Testis (tissue), 3 donors: ENCODE data around the gene HOOK2. TPM values are rescaled to one million over a fixed set of nuclear protein-coding genes. Genes with fewer than 3 reads are reported as not detected.
A peak's percentile ranks its signal among the peaks of the same experiment; 100 is the strongest.

Source experiments
- DNase-seq: peaks from one replicate; pipeline ENCODE4 v3.0.0-alpha.2; 2019
- H3K27ac ChIP-seq, 2 donors: fragments of 200-600 bp; sonication (generic); one replicate each; pipeline ENCODE4 v1.5.1; 2019
- H3K27me3 ChIP-seq: fragments of 200-600 bp; sonication (generic); one replicate; pipeline ENCODE4 v1.5.1; 2019
- H3K36me3 ChIP-seq: fragments of 200-600 bp; sonication (generic); one replicate; pipeline ENCODE4 v1.5.1; 2017; ENCODE audit warnings: low read depth; ENCODE audit errors: missing control alignments
- H3K4me1 ChIP-seq: fragments of 200-600 bp; sonication (generic); one replicate; pipeline ENCODE4 v1.5.1; 2019
- H3K4me3 ChIP-seq, 2 donors: fragments of 200-600 bp; sonication (generic); one replicate each; pipeline ENCODE4 v1.5.1; 2017 to 2019
- H3K9me3 ChIP-seq: fragments of 200-600 bp; sonication (generic); one replicate; pipeline ENCODE4 v1.5.1; 2017
- CTCF ChIP-seq, 3 experiments: fragments of 450-650 bp in 2 of 3; fragments of 200-600 bp in 1 of 3; sonication (generic) in 1 of 3; IDR thresholded peaks; one replicate each; pipeline ENCODE4 v1.5.1; 2016 to 2019; ENCODE audit warnings: antibody characterized with exemption in 3 of 3, mild to moderate bottlenecking in 2 of 3, moderate library complexity in 1 of 3
- POLR2A ChIP-seq: fragments of 450-650 bp; IDR thresholded peaks from one replicate; pipeline ENCODE4 v1.6.1; 2017; ENCODE audit warnings: antibody characterized with exemption, mild to moderate bottlenecking, moderate library complexity
- WGBS, 2 donors: methylation state at CpG; one replicate each; pipeline ENCODE4 v1.1.5; 2018; 5-methylcytosine and 5-hydroxymethylcytosine counted together
- intact Hi-C: fragments of 100-400 bp; cut with DNase I; formaldehyde crosslinking; loops from one replicate; pipeline ENCODE4 v1.15.1; 2023; ENCODE audit warnings: low total_unique reads
- polyA plus RNA-seq: library from polyadenylated mRNA; stranded (reverse); fragments of 350-450 nt; fragmentation: Illumina TruSeq; extraction: RNeasy Lipid Tissue Mini Kit (QIAGEN cat#74804); gene quantifications from one replicate; pipeline ENCODE4 v1.2.3, GENCODE V29; 2014; ENCODE audit warnings: low read depth, low replicate concordance; ENCODE audit not compliant: insufficient read depth
- total RNA-seq, 2 donors: library from RNA; depleted of rRNA; stranded (reverse); fragments of >200 nt; gene quantifications; one replicate each; pipeline ENCODE4 v1.2.3, GENCODE V29; 2016

The HOOK2 gene
- total and polyA plus RNA-seq, 3 donors from 2014 or later: 30.0 to 63.4 (median 54.4) TPM

- TF ChIP-seq CTCF (IDR thresholded peaks at IDR 0.05) (no peak), POLR2A (peak; percentile 36)
- no peaks in the 10 kb centered on the region for H3K36me3 ChIP-seq
- peak overlapping the region; percentile 60 to 88 for H3K4me3 ChIP-seq
- DNase-seq: peak; percentile 97
- intact Hi-C loops: loop anchor here (10.0 kb wide), 1 partner anchor 55 kb away; the partner anchor contains the start of genes GET3 and TRIR
- H3K27me3 ChIP-seq: no peaks in the 10 kb centered on the region
- peaks cover 46% of the 10 kb centered on the region for H3K4me1 ChIP-seq
- no peaks in the 10 kb centered on the region for H3K9me3 ChIP-seq
- 1 to 8% methylated on average over 4 to 37 of the region's 56 CpGs for WGBS, 2 donors
- H3K27ac ChIP-seq: peak overlapping the region; percentile 93 to 98
Measured at GRCh38 chr19:12789904-12790619, 14.7 kb upstream of the HOOK2 start.

GRCh38 chr19:12789098-12789903 is 13.9 kb upstream of the HOOK2 start:
- Histone ChIP-seq H3K9me3 (no peaks in the 10 kb centered on the region), H3K4me1 (peaks cover 51% of the 10 kb centered on the region), H3K4me3 (peak overlapping the region; percentile 60 to 88), H3K27ac (peak overlapping the region; percentile 93 to 98), H3K27me3 (no peaks in the 10 kb centered on the region), H3K36me3 (no peaks in the 10 kb centered on the region)
- intact Hi-C loops: no loop called here
- TF ChIP-seq POLR2A: no peak
- TF ChIP-seq CTCF (IDR thresholded peaks at IDR 0.05): no peak
- WGBS, 2 donors: 2% methylated on average over 9 to 15 of the region's 46 CpGs
- DNase-seq: no peak

GRCh38 chr19:12788682-12789097 is 13.3 kb upstream of the HOOK2 start:
- Histone ChIP-seq H3K27ac (peak overlapping the region; percentile 93 to 98), H3K27me3 (no peaks in the 10 kb centered on the region), H3K4me1 (peaks cover 57% of the 10 kb centered on the region), H3K36me3 (no peaks in the 10 kb centered on the region), H3K9me3 (no peaks in the 10 kb centered on the region), H3K4me3 (peak overlapping the region; percentile 60 to 88)
- intact Hi-C loops: no loop called here
- peak; percentile 88 for DNase-seq
- WGBS, 2 donors: 4 to 7% methylated on average over 7 to 12 of the region's 12 CpGs
- TF ChIP-seq CTCF (IDR thresholded peaks at IDR 0.05) (no peak), POLR2A (no peak)

GRCh38 chr19:12788042-12788681 is 12.8 kb upstream of the HOOK2 start:
- peak overlapping the region; percentile 93 to 98 for H3K27ac ChIP-seq
- no peak for TF ChIP-seq CTCF (IDR thresholded peaks at IDR 0.05)
- no peak for TF ChIP-seq POLR2A
- no peaks in the 10 kb centered on the region for H3K36me3 ChIP-seq
- H3K9me3 ChIP-seq: no peaks in the 10 kb centered on the region
- intact Hi-C loops: no loop called here
- peaks cover 63% of the 10 kb centered on the region for H3K4me1 ChIP-seq
- DNase-seq: no peak
- H3K27me3 ChIP-seq: no peaks in the 10 kb centered on the region
- H3K4me3 ChIP-seq: no peak overlapping the region
- 32 to 44% methylated on average over 4 of the region's 4 CpGs for WGBS, 2 donors
